CD4-positive, alpha-beta T cell treated with Interleukin-6 at 100 ng/mL for 8 hours (primary cell): ENCODE measurements around the gene GLYATL1B.
"Not testable (repeated sequence)": the region's sequence is repeated elsewhere in the genome, so short reads cannot be mapped to it uniquely, and the experiment has no call there.

Experiments
- DNase-seq: peaks from one replicate; pipeline ENCODE4 v3.0.0-alpha.2; 2020; ENCODE audit warnings: mixed read lengths, low spot score

The GLYATL1B gene

DNA sequence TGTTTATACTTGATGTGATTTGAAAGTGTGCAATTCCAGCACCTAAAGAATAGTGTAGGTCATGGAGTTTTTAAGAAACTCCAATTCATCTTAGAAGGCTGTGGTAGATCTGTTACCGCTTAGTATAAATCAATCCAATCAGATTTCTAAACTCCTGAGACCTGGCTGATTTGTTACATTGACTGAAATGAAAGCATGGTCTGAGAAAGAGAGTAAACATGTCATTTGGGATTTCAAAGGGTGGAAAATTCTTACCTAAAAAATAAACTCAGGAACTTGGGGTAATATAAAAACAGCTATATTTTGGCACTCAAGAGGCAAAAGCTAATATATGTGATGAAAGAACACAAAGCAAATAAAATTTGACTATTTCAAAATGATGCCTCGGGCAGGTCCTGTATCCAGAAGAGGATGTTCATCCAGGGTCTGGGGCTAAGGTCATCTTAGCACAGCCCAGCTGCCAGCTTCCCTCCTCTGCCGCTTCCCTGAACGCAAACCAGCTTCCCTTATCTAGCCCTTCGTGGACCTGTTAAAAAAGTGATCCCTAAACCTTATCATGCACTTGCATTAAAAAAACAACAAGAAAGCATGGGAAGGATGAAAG lies 10.0 kb downstream of the GLYATL1B start:
- not testable (repeated sequence) for DNase-seq

DNA sequence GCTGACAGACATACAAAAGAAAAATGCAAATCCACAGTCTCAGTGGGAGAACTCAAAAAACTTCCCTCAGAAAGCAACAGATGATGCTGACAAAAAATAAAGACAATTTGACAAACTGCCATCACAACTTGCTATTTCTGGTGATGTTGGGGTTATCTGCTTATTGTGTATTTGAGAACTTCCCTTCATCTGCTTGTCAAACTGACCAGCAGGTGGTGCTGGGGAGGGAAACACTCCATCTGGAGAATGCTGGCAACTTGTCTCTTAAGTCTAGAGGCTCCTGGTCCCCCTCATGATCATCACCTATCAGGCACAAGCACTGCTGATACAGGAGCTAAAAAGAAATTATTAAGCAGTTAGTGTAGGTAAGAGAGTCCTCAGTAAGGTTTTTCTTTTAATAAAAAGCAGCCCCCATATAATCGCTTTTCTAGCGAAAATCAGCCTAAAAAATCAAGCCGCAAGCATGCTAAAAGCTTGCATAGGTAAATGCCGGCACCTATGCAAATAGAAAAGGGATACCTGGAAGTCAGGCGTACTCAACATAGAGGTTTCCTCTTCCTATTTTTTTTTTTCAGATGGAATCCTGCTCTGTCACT lies 11.1 kb downstream of the GLYATL1B start:
- DNase-seq: peak; percentile 62

DNA sequence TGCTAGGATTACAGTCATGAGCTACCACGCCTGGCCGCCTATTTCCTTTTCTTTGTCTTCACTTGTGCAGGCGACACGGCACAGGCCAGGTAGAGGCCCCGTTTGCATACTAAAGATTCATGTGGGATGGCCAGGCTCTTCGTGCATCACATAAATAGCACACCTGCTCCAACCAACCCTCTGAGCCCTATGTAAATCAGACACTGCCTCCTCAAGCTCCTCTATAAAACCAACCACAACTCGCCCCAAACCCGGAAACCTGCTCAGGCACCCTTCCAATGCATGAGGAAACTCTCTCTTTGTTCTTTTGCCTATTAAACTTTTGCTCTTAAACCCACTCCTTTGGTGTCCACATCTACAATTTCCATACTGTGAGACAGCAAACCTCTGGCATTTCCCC lies 11.8 kb downstream of the GLYATL1B start:
- not testable (repeated sequence) for DNase-seq

DNA sequence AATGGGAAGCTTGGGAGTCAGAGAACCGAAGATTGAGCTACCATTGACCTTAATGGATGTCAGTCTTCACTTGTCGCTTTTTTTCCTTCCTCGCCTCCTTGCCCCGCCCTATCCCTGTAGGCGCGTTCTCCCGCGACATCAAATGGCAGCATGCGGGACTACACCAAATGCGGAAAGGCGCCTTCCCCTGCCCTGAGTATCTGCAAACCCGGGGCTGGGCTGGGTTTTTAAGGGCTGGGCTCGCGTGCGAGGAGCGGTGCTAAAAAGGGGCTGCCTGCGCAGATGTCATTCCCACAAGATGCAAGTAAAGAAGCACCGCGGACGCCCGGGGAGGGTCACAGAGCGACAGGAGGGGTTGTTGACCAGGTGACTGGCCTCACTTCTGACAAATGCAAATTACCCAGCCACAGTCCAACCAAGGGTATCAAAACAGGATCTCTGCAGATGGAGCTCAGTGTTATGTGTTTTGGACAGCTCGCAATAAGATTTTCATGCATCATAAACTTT lies 16.2 kb downstream of the GLYATL1B start:
- DNase-seq: peak; percentile 46

DNA sequence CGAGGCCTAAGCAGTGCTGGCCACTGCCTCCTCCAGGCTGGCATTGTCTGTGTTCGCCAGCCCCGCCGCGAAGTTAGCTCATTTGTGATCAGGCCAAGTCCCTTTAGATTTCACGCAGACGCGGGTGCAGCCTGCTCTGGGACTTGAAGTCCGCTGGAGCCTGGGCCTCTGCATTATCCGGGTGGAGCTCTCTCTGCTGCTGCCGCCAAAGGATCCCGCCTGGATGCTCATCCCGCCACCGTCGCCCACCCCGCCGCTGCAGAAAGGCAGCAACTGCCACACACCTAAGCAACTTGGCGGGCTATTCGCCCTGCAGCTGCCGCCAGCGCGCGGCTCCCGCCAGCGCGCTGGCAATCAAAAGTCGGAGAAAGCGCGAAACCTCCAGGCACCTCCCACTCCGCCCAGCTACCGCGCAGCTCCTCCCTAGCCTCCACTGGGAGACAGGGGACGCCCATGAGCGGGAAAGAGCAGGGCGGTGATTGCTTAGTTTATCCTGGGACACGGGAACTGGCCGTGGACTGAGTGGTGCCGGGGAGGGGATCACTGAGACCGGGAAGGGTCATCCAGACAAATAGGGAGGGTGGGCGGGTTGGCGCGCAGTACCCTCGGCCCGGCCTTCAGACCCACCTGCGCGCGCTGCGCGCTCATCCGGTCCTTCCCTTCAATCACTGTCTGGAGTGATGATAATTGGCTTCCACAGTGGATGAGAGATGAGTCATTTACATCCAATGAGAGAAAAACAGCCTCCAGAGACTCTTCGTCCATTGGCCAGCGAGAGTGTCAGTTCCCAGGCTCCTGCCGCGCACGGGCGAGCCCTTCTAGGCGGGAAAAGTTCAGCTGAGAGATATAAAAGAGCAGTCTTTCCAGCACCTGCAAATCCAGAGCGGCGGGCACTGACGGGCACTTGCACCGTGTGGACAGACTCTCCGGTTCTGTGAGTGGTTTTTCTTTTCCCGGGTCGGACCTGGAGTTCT lies 20.5 kb downstream of the GLYATL1B start, which contains the start of gene FAM111B:
FAM111B (plus strand) TSS at position 875 of the 974 bp plus-strand sequence. CDS start 2,389 bp downstream, outside the sequence.
- DNase-seq: peak; percentile 66

DNA sequence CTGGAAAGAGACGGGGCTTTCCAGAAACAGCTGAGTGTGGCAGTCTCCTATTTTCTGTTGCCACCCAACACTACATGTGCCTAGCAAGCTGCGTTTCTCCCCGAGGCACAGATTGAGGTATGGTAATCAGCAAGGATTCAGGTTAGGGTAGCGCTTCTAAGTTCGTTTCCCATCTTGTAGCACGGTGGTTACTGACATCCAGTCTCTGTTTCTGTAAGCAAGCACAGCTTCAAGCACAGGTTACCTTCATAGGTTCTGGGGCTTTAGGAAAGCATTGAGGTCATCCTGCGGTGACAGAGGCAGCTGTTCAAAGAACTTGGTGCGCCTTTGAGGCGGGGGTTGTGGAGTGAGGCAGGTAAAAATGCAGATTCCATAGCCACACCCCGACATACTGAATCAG lies 21.6 kb downstream of the GLYATL1B start:
- not testable (repeated sequence) for DNase-seq

DNA sequence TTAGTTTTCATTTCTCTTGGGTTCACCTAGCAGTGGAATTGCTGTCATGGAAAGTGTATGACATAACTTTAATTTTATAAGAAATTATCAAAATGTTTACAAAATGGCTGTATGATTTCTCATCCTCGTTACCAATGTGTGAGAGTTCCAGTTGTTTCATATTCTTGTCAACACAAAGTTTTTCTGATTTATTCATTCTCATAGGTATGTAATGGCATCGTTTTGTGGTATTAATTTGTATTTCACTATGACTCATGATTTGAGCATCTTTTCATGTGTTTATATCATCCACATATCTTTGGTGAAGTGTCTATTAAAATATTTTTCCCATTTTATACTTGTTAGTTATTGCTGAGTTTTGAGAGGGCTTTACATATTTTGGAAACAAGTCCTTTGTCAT lies 26.4 kb downstream of the GLYATL1B start:
- no peak for DNase-seq

DNA sequence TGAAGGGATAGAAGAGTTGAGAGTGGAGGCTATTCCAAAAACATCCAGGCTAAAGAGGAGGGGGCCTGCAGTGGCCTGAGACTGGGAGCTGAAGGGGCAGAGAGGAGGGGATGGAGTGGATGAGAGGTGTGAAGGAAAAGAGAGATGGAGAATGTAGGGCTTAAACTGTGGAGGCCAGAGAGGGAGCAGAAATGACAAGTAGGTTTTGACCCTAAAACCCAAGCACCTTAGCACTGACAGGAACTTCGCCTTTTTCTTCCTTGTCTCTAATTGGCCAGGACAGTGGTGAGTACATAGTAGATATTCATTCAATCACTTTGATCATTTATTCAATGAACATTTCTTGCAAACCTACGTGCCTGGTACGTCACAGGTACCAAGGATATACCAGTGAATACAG lies 28.2 kb downstream of the GLYATL1B start:
- DNase-seq: no peak

DNA sequence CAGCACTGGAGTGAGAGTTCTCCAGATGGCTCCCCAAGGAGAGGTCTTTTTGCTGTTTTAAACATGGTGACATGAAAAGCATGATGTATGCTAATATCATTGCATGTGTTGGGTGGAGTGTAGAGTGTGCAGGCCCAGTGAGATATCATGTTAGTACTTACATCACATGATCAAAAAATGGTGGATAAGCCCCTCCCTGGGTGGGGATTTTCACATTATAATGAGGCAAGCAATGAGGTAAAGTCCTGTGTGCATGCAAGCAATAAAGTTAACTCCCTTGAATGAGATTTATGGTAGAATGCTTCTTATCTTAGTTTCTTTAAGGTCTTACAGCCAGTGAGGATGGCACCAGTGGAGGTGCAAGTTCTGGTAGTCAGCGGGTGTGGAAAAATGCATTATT lies 29.4 kb downstream of the GLYATL1B start:
- no peak for DNase-seq

DNA sequence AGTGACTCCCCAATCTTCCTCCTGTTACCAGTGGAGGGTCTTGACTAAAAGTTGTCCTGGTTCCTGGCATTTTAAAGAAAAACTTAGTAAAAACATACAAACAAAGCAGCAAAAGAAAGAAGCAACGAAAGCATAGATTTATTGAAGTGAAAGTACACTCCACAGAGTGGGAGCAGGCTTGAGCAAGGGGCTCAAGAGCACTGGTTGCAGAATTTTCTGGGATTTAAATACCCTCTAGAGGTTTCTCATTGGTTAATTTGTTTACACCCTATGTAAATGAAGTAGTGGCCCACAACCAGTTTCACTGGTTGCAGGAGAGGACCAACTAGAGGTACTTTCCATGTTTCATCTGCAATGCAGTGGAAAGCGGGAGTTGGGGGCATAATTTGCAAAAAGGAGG lies 31.7 kb downstream of the GLYATL1B start:
- no peak for DNase-seq

DNA sequence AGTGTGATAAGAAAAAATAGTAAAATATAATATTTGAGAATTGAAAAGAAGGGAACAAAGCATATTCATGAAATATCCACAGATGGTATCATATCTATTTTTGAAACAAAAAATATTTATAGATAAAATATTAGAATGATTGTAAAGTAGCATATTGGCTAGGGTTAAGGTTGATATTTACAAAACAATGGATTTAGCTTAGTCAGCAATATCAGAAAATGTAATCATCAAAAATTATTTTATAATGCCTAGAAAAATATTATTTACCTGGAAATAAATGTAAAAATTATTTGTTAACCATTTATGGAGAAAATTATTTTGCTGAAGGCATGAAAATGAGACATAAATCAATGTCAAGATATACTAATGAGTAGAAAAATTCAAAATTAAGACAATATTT lies 33.7 kb downstream of the GLYATL1B start:
- no peak for DNase-seq

DNA sequence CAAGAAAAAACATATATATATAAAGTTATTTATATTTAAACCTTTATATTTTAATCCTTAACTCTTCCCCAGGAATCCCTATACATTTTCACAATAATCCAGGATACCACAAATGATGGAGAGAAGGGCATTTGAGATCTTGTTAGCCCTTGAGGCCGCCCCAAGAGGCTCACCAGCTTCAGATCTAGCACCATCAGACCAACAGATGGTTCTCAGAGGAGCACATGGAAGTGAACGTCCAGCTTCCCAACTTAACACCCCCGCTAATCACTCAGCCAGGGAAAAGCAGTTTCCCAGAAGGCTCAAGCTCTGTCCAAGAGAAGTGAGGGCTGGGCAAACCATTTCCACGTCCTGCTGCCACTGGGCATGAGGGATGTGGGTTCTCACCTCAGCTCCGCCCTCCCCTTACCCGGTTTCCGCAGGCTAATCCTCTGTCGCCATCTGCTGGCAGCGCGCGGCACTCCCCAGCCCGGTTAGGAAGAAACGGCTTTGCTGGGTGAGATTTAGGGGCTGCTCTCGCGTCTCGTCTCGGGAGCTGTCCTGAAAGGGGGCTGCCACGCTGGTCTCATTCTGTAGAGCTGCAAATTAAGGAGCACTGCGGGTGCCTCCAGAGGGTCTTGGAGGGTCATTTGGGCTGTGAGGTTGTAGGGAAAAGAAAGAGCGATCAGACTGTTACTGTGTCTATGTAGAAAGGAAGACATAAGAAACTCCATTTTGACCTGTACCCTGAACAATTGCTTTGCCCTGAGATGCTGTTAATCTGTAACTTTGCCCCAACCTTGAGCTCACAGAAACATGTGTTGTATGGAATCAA lies 49.7 kb downstream of the GLYATL1B start:
- DNase-seq: peak; percentile 86

DNA sequence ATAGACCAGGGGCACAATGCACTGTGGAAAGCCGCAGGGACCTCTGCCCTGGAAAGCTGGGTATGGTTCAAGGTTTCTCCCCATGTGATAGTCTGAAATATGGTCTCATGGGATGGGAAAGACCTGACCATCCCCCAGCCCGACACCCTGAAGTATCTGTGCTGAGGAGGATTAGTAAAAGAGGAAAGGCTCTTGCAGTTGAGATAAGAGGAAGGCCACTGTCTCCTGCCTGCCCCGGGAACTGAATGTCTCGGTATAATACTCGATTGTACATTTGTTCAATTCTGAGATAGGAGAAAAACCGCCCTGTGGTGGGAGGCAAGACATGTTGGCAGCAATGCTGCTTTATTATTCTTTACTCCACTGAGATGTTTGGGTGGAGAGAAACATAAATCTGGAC lies 50.4 kb downstream of the GLYATL1B start:
- DNase-seq: not testable (repeated sequence)

DNA sequence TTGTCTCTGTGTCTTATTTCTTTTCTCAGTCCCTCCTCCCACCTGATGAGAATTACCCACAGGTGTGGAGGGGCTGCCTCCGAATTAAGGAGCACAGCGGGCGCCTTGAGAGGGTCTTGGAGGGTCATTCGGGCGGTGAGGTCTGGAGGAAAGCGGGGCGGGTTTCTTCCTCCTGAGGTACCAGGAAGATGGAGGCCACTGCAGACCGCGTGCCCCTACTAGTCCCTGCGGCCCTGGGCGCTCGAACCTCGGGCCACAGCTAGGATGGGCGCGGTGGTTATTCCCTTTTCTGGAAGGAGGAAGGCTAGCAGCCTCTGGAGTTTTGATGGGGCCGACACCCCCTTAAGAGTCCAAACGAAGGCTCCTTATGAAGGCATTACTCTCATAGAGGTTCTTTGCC lies 51.1 kb downstream of the GLYATL1B start:
- no peak for DNase-seq

DNA sequence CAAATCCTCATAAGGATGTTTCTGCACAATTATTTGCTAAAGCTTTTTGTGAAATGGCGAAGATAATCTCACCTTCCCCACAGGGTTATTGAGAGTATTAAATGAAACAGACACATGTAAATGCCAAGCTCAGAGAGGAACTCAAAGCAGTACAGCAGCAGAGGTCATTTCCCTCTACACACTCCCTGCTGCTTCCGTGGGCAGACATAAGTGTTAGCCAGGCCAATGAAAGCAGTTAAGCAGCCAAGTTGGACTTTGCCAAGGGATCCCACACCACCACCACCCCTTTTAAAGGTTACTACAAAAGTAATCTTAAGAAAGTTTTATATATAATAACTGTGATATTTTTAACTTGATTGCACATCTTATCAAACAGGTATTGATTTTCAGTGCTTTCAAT lies 52.5 kb downstream of the GLYATL1B start:
- DNase-seq: no peak

DNA sequence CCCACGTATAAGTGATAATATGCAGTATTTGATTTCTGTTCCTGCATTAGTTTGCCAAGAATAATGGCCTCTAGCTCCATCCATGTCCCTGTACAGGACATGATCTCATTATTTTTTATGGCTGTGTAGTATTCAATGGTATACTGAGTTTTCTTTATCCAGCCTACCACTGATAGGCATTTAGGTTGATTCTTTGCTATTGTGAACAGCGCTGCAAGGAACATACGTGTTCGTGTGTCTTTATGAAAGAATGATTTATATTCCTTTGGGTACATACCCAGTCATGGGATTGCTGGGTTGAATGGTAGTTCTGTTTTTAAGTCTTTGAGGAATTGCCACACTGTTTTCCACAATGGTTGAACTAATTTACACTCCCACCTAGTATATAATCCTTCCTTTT lies 55.1 kb downstream of the GLYATL1B start:
- no peak for DNase-seq

DNA sequence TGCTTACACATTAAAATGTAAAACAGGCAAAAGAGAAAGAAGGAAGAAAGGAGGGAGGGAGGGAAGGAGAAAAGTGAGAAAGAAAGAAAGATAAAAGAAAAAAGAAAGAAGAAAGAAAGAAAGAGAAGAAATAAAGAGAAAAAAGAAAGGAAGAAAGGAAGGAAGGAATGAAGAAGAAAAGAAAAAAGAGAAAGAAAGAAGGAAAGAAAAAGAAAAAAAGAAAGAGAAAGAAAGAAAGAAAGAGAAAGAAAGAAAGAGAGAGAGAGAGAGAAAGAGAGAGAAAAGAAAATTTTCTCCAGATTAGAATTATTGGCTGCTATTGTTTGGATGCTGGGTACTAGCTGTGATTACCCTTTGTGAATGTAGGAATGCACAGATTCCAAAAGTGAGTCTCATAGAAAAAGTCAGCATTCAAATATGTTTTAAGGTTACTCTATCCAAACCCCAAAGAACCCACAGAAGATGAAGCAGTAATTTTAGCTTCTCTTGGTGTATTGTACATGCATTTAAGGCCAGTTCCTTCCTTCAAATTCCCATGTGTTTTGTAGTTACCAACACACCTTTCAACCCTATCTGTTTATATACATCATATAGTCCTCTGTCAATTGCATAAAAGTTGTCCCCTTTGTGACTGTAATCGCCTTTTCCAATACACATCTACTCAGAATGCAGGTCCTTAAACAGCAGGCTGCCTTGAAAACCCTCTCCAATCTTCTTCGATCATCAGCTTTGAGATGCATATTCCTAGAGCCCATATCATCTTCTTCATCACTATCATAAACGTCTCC lies 55.8 kb downstream of the GLYATL1B start:
- no peak for DNase-seq

DNA sequence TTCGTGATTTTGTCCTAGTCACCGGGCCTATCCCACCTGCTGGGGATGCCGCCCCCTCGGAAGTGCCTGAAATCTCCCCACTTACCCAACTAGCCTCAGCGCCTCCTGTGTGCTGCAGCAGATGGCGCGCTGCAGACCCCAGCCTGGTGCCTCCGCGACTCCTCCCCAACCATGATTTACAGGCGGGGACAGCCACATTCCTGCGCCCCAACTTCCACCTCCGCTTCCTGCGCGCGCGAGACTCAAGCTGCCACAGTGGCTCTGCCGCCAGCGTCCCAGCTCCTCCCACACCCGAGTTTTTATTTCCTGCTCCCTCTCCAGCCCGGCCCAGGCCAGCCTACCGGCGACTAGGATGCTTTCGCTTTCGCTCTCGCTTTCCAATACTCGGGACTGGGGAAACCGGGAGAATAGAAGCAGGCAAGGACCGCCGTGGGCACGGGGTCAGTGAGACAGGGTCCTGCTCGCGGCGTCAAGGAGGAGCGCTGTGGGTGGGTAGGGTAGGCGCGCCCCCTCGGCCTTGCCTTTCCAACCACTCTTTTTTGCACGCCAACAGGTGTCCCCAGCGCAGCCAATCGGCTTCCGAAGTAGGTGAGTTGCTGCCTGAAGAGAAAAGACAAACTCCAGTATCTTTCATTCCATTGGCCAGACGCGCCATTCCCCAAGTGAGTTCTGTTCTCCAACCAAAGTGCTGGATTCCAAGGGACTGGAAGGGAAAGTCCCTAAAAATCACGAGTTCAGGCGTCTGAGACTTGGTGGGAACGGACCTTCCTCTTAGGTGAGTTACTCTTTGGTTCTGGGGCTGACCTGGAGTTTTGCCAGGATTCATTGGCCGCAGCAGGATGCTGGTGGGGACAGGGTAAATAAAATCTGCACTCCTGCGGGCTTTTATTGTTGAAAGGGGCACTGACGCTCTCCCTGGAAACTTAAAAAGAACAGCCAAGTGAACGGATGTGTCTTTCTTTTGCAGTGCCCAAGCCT lies 56.7 kb downstream of the GLYATL1B start, which contains the start of gene FAM111A:
FAM111A (plus strand) TSS at position 327 of the 978 bp plus-strand sequence. CDS start 6,017 bp downstream, outside the sequence.
- DNase-seq: peak; percentile 87

DNA sequence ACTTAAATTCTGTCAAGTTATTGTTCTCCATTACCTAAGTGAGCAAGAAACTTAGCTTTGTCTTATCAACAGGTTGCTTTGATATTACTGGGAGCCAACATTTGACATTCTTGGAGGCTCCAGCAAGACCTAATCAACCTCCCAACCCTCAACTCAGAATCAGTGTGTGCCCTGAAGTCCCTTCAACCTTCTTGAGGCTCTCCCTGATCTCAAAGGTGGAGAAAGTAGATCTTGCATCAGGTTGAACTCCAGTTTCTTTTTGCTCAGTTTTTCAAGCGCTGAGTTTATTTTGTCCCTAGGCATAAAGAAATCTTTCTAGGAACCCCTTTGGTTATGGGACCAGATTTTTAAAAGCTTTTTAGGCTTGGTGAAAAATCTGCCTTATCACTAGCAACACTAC lies 58.0 kb downstream of the GLYATL1B start:
- no peak for DNase-seq
